Loucy (cell line): ENCODE results near the gene RPL22L1.

ENCODE experiments used
- H2AFZ ChIP-seq: fragments of 200-600 bp; sonication (generic); 2 replicates; pipeline ENCODE4 v1.6.0; 2016; ENCODE audit warnings: antibody characterized with exemption, mild to moderate bottlenecking, low read length, moderate library complexity
- H3F3A ChIP-seq: fragments of 200-600 bp; 2 replicates; pipeline ENCODE4 v1.6.0; 2016; ENCODE audit warnings: antibody characterized with exemption, low read depth, mild to moderate bottlenecking
- H3K27me3 ChIP-seq: fragments of 200-600 bp; sonication (generic); 2 replicates; pipeline ENCODE4 v1.6.1; 2014; ENCODE audit warnings: low read length, mild to moderate bottlenecking; ENCODE audit not compliant: insufficient read depth, poor library complexity, severe bottlenecking
- H3K36me3 ChIP-seq: fragments of 200-600 bp; sonication (generic); 2 replicates; pipeline ENCODE4 v1.6.1; 2016; ENCODE audit warnings: low read length; ENCODE audit not compliant: insufficient read depth
- H3K4me1 ChIP-seq: fragments of 200-600 bp; sonication (generic); 2 replicates; pipeline ENCODE4 v1.5.1; 2014; ENCODE audit warnings: low read length, mild to moderate bottlenecking; ENCODE audit not compliant: insufficient read depth, poor library complexity, severe bottlenecking
- H3K4me2 ChIP-seq: fragments of 200-600 bp; sonication (generic); 2 replicates; pipeline ENCODE4 v1.6.0; 2014; ENCODE audit warnings: antibody characterized with exemption, low read length, low read depth, mild to moderate bottlenecking; ENCODE audit not compliant: poor library complexity, severe bottlenecking
- H3K4me3 ChIP-seq: fragments of 200-600 bp; sonication (generic); 2 replicates; pipeline ENCODE4 v1.5.1; 2014; ENCODE audit warnings: low read length, mild to moderate bottlenecking, mixed read lengths; ENCODE audit not compliant: poor library complexity, severe bottlenecking
- H3K79me2 ChIP-seq: fragments of 200-600 bp; sonication (generic); 2 replicates; pipeline ENCODE4 v1.6.1; 2014; ENCODE audit warnings: low read length; ENCODE audit not compliant: insufficient read depth
- H3K9ac ChIP-seq: fragments of 200-600 bp; sonication (generic); 2 replicates; pipeline ENCODE4 v1.6.0; 2014; ENCODE audit warnings: mild to moderate bottlenecking, low read depth, low read length, moderate library complexity; ENCODE audit not compliant: poor library complexity, severe bottlenecking
- H3K9me2 ChIP-seq: fragments of 200-600 bp; sonication (generic); replicated peaks from 2 replicates; pipeline ENCODE4 v1.6.1; 2016; ENCODE audit warnings: low read depth, low read length, mixed read lengths
- H3K9me3 ChIP-seq: fragments of 200-600 bp; sonication (generic); 2 replicates; pipeline ENCODE4 v1.6.1; 2014; ENCODE audit warnings: mild to moderate bottlenecking, antibody characterized with exemption, low read length, low read depth; ENCODE audit not compliant: insufficient read depth
- H4K20me1 ChIP-seq: fragments of 200-600 bp; sonication (generic); 2 replicates; pipeline ENCODE4 v1.6.0; 2014; ENCODE audit warnings: antibody characterized with exemption, low read length, mild to moderate bottlenecking; ENCODE audit not compliant: insufficient read depth, poor library complexity, severe bottlenecking
- EZH2phosphoT487 ChIP-seq: fragments of 200-600 bp; IDR thresholded peaks from 2 replicates; pipeline ENCODE4 v1.6.1; 2018; ENCODE audit warnings: antibody characterized with exemption, mild to moderate bottlenecking, moderate library complexity, borderline replicate concordance
- TF ChIP-seq, protein P1 (sequence below): fragments of 200-600 bp; sonication (generic); conservative IDR thresholded peaks from 2 replicates; pipeline ENCODE4 v1.5.1; 2014; ENCODE audit warnings: mild to moderate bottlenecking, antibody characterized with exemption, low read length

RPL22L1 gene

DNA sequence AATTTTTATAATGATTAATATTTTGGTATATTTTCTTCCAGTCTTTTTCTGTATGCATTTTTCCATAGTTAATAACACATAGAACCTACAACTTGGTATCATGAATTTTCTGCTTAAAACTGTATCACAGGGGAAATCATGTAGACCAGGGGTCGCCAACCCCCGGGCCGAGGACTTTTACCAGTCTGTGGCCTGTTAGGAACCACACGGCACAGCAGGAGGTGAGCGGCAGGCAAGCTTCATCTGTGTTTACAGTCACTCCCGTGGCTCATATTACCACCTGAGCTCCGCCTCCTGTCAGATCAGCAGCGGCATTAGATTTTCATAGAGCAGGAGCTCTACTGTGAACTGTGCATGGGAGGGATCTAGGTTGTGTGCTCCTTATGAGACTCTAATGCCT, 54.7 kb downstream of the RPL22L1 start:
- TF ChIP-seq, protein P1, sequence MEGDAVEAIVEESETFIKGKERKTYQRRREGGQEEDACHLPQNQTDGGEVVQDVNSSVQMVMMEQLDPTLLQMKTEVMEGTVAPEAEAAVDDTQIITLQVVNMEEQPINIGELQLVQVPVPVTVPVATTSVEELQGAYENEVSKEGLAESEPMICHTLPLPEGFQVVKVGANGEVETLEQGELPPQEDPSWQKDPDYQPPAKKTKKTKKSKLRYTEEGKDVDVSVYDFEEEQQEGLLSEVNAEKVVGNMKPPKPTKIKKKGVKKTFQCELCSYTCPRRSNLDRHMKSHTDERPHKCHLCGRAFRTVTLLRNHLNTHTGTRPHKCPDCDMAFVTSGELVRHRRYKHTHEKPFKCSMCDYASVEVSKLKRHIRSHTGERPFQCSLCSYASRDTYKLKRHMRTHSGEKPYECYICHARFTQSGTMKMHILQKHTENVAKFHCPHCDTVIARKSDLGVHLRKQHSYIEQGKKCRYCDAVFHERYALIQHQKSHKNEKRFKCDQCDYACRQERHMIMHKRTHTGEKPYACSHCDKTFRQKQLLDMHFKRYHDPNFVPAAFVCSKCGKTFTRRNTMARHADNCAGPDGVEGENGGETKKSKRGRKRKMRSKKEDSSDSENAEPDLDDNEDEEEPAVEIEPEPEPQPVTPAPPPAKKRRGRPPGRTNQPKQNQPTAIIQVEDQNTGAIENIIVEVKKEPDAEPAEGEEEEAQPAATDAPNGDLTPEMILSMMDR: no peak
- TF ChIP-seq EZH2phosphoT487: no peak
- H3K4me2 ChIP-seq: peak overlapping the region; percentile 17

More for the DNA sequence above, 54.7 kb downstream of the RPL22L1 start:
- H4K20me1 ChIP-seq: no peaks in the 10 kb centered on the region
- H3K79me2 ChIP-seq: no peaks in the 10 kb centered on the region
- no peaks in the 10 kb centered on the region for H3K9me3 ChIP-seq
- no peak overlapping the region for H3K9ac ChIP-seq
- H3K27me3 ChIP-seq: no peaks in the 10 kb centered on the region
- H3K36me3 ChIP-seq: no peaks in the 10 kb centered on the region
- H2AFZ ChIP-seq: no peak overlapping the region; the same call in 1 of the 2 replicates
- no peaks in the 10 kb centered on the region for H3F3A ChIP-seq
- H3K9me2 ChIP-seq: no peaks in the 10 kb centered on the region
- peaks cover 32% of the 10 kb centered on the region for H3K4me1 ChIP-seq
- H3K4me3 ChIP-seq: no peak overlapping the region
